ENCODE measurements around the gene WDR46. TPM values are rescaled to one million over a fixed set of nuclear protein-coding genes. Genes with fewer than 3 reads are reported as not detected.

WDR46 gene
- total and polyA plus RNA-seq, 2 experiments from 2014 or later, result 71.4 to 104 TPM

DNA sequence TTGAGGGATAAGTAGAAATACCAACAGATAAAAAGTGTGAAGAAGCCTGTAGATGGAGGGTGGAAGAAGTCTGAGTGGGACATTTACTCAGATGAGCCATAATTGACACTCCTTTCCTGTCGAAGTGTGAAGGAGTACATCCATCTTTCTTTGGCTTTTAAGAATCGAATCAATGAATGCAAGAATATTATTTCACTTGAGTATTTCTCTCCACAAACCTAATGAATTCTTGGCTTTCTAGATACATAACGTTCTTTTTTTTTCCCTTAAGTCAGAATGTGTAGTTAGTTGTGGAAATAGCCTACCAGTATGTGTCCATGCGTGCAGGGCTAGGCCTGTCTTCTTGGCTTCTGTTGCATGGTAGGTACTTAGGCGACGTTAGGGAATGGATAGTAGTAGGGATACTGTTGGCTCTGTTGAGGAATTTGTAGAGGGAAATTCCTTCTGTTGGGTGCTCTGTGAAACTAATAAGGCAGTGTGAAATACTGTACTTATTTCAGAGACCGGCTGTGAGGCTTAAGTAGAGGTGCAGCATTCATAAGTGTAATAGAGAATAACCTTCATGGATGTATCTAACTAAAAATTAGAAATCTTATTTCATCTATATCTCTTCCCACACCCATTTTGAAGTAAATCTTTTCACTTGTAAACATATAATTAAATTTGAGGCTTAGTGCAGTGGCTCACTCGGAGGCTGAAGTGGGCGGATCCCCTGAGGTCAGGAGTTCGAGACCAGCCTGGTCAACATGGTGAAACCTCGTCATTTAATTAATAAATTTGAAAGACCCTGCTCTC lies 15.7 kb downstream of the WDR46 start:
- TF ChIP-seq EZH2phosphoT487 (IDR thresholded peaks at IDR 0.05; ENCODE audit: unreplicated experiment), result no peak
- H3K79me2 ChIP-seq (replicated peaks; ENCODE audit: insufficient read depth), result peaks cover 53% of the 10 kb centered on the region

GRCh38 chr6:33272275-33273128 lies 16.5 kb downstream of the WDR46 start:
- H3F3A ChIP-seq (replicated peaks; ENCODE audit: low read depth), result peaks cover 55% of the 10 kb centered on the region
- H3K27ac Mint-ChIP-seq, result peak overlapping the region; percentile 100
- H3K4me2 ChIP-seq, result peak overlapping the region; percentile 100
- H3K9me2 ChIP-seq (ENCODE audit: insufficient read depth), result no peaks in the 10 kb centered on the region
- H2AFZ ChIP-seq, result no peak overlapping the region
- peaks cover 54% of the 10 kb centered on the region for H3K36me3 ChIP-seq (ENCODE audit: insufficient read depth)
- peak overlapping the region; percentile 96 for H3K27ac ChIP-seq (ENCODE audit: low read depth)
- peaks cover 41% of the 10 kb centered on the region for H3K4me1 ChIP-seq (ENCODE audit: insufficient read depth)
- H3K36me3 Mint-ChIP-seq (ENCODE audit: low read depth), result peaks cover 68% of the 10 kb centered on the region
- H3K27me3 ChIP-seq (ENCODE audit: insufficient read depth), result no peaks in the 10 kb centered on the region
- H3K4me3 ChIP-seq, result peak overlapping the region; percentile 99
- ATAC-seq (peak; percentile 7), DNase-seq (ENCODE audit: low spot score) (no peak)
- TF ChIP-seq ZNF114 (CRISPR knock-in tag; IDR thresholded peaks at IDR 0.05) (no peak), POLR2AphosphoS5 (IDR thresholded peaks at IDR 0.05; ENCODE audit: low read depth) (no peak; the same call in 1 of the 2 replicates), CTCF (conservative IDR thresholded peaks at IDR 0.05; ENCODE audit: low read depth in 2 of 2) (no peak)
- H3K4me3 Mint-ChIP-seq, result peak overlapping the region; percentile 97
- H3K9me3 Mint-ChIP-seq, result peaks cover 6% of the 10 kb centered on the region; the same call in 1 of the 3 replicates
- H3K79me2 ChIP-seq (replicated peaks; ENCODE audit: insufficient read depth), result peaks cover 53% of the 10 kb centered on the region
- peaks cover 36% of the 10 kb centered on the region for H3K4me1 Mint-ChIP-seq
- H3K27me3 Mint-ChIP-seq (ENCODE audit: insufficient read depth, low read depth, poor library complexity), result peaks cover 29% of the 10 kb centered on the region
- H4K20me1 ChIP-seq (replicated peaks; ENCODE audit: insufficient read depth), result peaks cover 36% of the 10 kb centered on the region

More for the DNA sequence above, 15.7 kb downstream of the WDR46 start:
- Mint-ChIP-seq H3K9me3 (peaks cover 6% of the 10 kb centered on the region; the same call in 1 of the 3 replicates), H3K36me3 (ENCODE audit: low read depth) (peaks cover 62% of the 10 kb centered on the region), H3K4me3 (peak overlapping the region; percentile 97), H3K4me1 (peaks cover 39% of the 10 kb centered on the region), H3K27me3 (ENCODE audit: insufficient read depth, low read depth, poor library complexity) (peaks cover 35% of the 10 kb centered on the region), H3K27ac (peak overlapping the region; percentile 100)
- H3K27ac ChIP-seq (ENCODE audit: low read depth), result peak overlapping the region; percentile 96
- H3K36me3 ChIP-seq (ENCODE audit: insufficient read depth), result peaks cover 49% of the 10 kb centered on the region
- peaks cover 62% of the 10 kb centered on the region for H3F3A ChIP-seq (replicated peaks; ENCODE audit: low read depth)
- H3K4me2 ChIP-seq, result peak overlapping the region; percentile 100
- no peak for DNase-seq (ENCODE audit: low spot score)
- no peak for ATAC-seq
- H2AFZ ChIP-seq, result no peak overlapping the region
- peaks cover 48% of the 10 kb centered on the region for H3K4me1 ChIP-seq (ENCODE audit: insufficient read depth)
- no peaks in the 10 kb centered on the region for H3K9me2 ChIP-seq (ENCODE audit: insufficient read depth)
- H4K20me1 ChIP-seq (replicated peaks; ENCODE audit: insufficient read depth), result peaks cover 36% of the 10 kb centered on the region
- H3K4me3 ChIP-seq, result peak overlapping the region; percentile 99
- H3K27me3 ChIP-seq (ENCODE audit: insufficient read depth), result no peaks in the 10 kb centered on the region
